NCI-H748 (cell line): ENCODE results near the gene NOX5.

ENCODE experiments used
- DNase-seq: peaks from one replicate; lab custom pipeline; 2025; ENCODE audit not compliant: unreplicated experiment; lab: John Stamatoyannopoulos, UW

The NOX5 gene

GRCh38 chr15:69016021-69016595, 1.6 kb downstream of the NOX5 start:
- no peak for DNase-seq

GRCh38 chr15:69017978-69018377, 3.5 kb downstream of the NOX5 start:
- DNase-seq, result no peak

GRCh38 chr15:69018951-69019350, 4.5 kb downstream of the NOX5 start:
- no peak for DNase-seq

- no peak for DNase-seq
Measured at GRCh38 chr15:69021895-69022294, 7.4 kb downstream of the NOX5 start.

GRCh38 chr15:69025320-69025719, 10.8 kb downstream of the NOX5 start:
- DNase-seq, result no peak

- DNase-seq, result no peak
Measured at GRCh38 chr15:69026355-69026754, 11.9 kb downstream of the NOX5 start.

GRCh38 chr15:69027976-69028518, 13.6 kb downstream of the NOX5 start:
- no peak for DNase-seq

- DNase-seq, result peak; percentile 78
Measured at GRCh38 chr15:69031013-69032001, 16.8 kb downstream of the NOX5 start.

GRCh38 chr15:69032031-69032430, 17.5 kb downstream of the NOX5 start:
- no peak for DNase-seq

- no peak for DNase-seq
Measured at GRCh38 chr15:69032703-69033373, 18.3 kb downstream of the NOX5 start.

GRCh38 chr15:69034352-69034751, 19.9 kb downstream of the NOX5 start:
- DNase-seq, result no peak

- peak; percentile 9 for DNase-seq
Measured at GRCh38 chr15:69035205-69035917, 20.9 kb downstream of the NOX5 start.

GRCh38 chr15:69035918-69036258, 21.4 kb downstream of the NOX5 start:
- no peak for DNase-seq

GRCh38 chr15:69036826-69037225, 22.3 kb downstream of the NOX5 start:
- DNase-seq, result no peak

- DNase-seq, result no peak
Measured at GRCh38 chr15:69037482-69037881, 23.0 kb downstream of the NOX5 start.

GRCh38 chr15:69037977-69038376, 23.5 kb downstream of the NOX5 start:
- DNase-seq, result no peak

- DNase-seq, result no peak
Measured at GRCh38 chr15:69038508-69038907, 24.0 kb downstream of the NOX5 start.

GRCh38 chr15:69039516-69040225, 25.2 kb downstream of the NOX5 start:
- no peak for DNase-seq

GRCh38 chr15:69042531-69042930, 28.0 kb downstream of the NOX5 start:
- no peak for DNase-seq

- DNase-seq, result no peak
Measured at GRCh38 chr15:69045802-69046201, 31.3 kb downstream of the NOX5 start.
